Liver (tissue), 9 donors: Measurements from ENCODE around the gene PDE10A. TPM values are rescaled to one million over a fixed set of nuclear protein-coding genes. Genes with fewer than 3 reads are reported as not detected.

Source experiments
- DNase-seq: peaks from one replicate; pipeline ENCODE4 v3.0.0-alpha.2; 2017; ENCODE audit warnings: low spot score
- H3K27ac ChIP-seq, 2 donors: one replicate each; pipeline ENCODE4 v1.7.0; 2013; ENCODE audit warnings: inconsistent platforms in 2 of 2, low read length in 2 of 2, control low read depth in 1 of 2, low read depth in 1 of 2, mild to moderate bottlenecking in 1 of 2
- H3K27me3 ChIP-seq, 4 donors: one replicate each; pipeline versions ENCODE4 v1.6.1 to v1.7.0; 2013; ENCODE audit warnings: low read length in 3 of 4, inconsistent platforms in 1 of 4, mild to moderate bottlenecking in 1 of 4, moderate library complexity in 1 of 4; ENCODE audit not compliant: control insufficient read depth in 4 of 4, insufficient read depth in 4 of 4
- H3K36me3 ChIP-seq, 4 donors: one replicate each; pipeline versions ENCODE4 v1.6.1 to v1.7.0; 2013; ENCODE audit warnings: low read length in 3 of 4, mild to moderate bottlenecking in 3 of 4, low read depth in 1 of 4, moderate library complexity in 1 of 4; ENCODE audit not compliant: control insufficient read depth in 4 of 4, insufficient read depth in 3 of 4
- H3K4me1 ChIP-seq, 4 donors: one replicate each; pipeline versions ENCODE4 v1.6.1 to v1.7.0; 2013; ENCODE audit warnings: low read length in 3 of 4, mild to moderate bottlenecking in 3 of 4, moderate library complexity in 1 of 4; ENCODE audit not compliant: control insufficient read depth in 4 of 4, insufficient read depth in 4 of 4
- H3K4me3 ChIP-seq, 3 donors: one replicate each; pipeline versions ENCODE4 v1.6.1 to v1.7.0; 2013; ENCODE audit warnings: low read length in 3 of 3, control low read depth in 1 of 3, low read depth in 1 of 3, mild to moderate bottlenecking in 1 of 3
- H3K9ac ChIP-seq, 2 donors: one replicate each; pipeline ENCODE4 v1.7.0; 2013; ENCODE audit warnings: low read length in 2 of 2, mild to moderate bottlenecking in 2 of 2, moderate library complexity in 2 of 2, control low read depth in 1 of 2, low read depth in 1 of 2
- H3K9me3 ChIP-seq, 4 donors: one replicate each; pipeline versions ENCODE4 v1.6.1 to v1.7.0; 2013; ENCODE audit warnings: low read length in 3 of 4; ENCODE audit not compliant: control insufficient read depth in 4 of 4
- ATF3 ChIP-seq: IDR thresholded peaks from 2 replicates; pipeline ENCODE4 v1.6.1; 2016; ENCODE audit warnings: antibody characterized with exemption
- CTCF ChIP-seq: fragments of 150-350 bp; IDR thresholded peaks from 2 replicates; pipeline ENCODE4 v1.5.1; 2017; ENCODE audit warnings: improper control_type of control experiment, low read depth, low read length; ENCODE audit not compliant: missing input control
- EGR1 ChIP-seq, 2 donors: IDR thresholded peaks; 2 replicates each; pipeline ENCODE4 v1.6.1; 2016 to 2018; ENCODE audit warnings: antibody characterized with exemption in 2 of 2, low read depth in 2 of 2
- FOXA1 ChIP-seq: IDR thresholded peaks from 2 replicates; pipeline ENCODE4 v1.6.1; 2016; ENCODE audit warnings: antibody characterized with exemption
- FOXA2 ChIP-seq: IDR thresholded peaks from 2 replicates; pipeline ENCODE4 v1.6.1; 2016; ENCODE audit warnings: antibody characterized with exemption
- GABPA ChIP-seq, 2 donors: IDR thresholded peaks in 1 of 2; conservative IDR thresholded peaks in 1 of 2; 2 replicates each; pipeline ENCODE4 v1.6.1; 2016; ENCODE audit warnings: antibody characterized with exemption in 2 of 2, mild to moderate bottlenecking in 1 of 2, moderate library complexity in 1 of 2
- HNF4G ChIP-seq: IDR thresholded peaks from 2 replicates; pipeline ENCODE4 v1.6.1; 2016; ENCODE audit warnings: antibody characterized with exemption
- JUND ChIP-seq, 2 donors: IDR thresholded peaks; 2 replicates each; pipeline ENCODE4 v1.6.1; 2016; ENCODE audit warnings: antibody characterized with exemption in 2 of 2
- MAX ChIP-seq: IDR thresholded peaks from 2 replicates; pipeline ENCODE4 v1.6.1; 2016; ENCODE audit warnings: antibody characterized with exemption
- NR2F2 ChIP-seq: IDR thresholded peaks from 2 replicates; pipeline ENCODE4 v1.6.1; 2016; ENCODE audit warnings: antibody characterized with exemption
- RAD21 ChIP-seq, 2 donors: IDR thresholded peaks; 2 replicates each; pipeline ENCODE4 v1.6.1; 2016; ENCODE audit warnings: antibody characterized with exemption in 2 of 2, mild to moderate bottlenecking in 2 of 2
- RXRA ChIP-seq, 2 donors: IDR thresholded peaks; 2 replicates each; pipeline ENCODE4 v1.6.1; 2017 to 2018; ENCODE audit warnings: antibody characterized with exemption in 2 of 2, mild to moderate bottlenecking in 1 of 2
- SP1 ChIP-seq: IDR thresholded peaks from 2 replicates; pipeline ENCODE4 v1.6.1; 2018; ENCODE audit warnings: antibody characterized with exemption, mild to moderate bottlenecking
- TAF1 ChIP-seq: conservative IDR thresholded peaks from 2 replicates; pipeline ENCODE4 v1.6.1; 2016; ENCODE audit warnings: antibody characterized with exemption, mild to moderate bottlenecking
- YY1 ChIP-seq: IDR thresholded peaks from 2 replicates; pipeline ENCODE4 v1.6.1; 2016; ENCODE audit warnings: antibody characterized with exemption, mild to moderate bottlenecking
- ZBTB33 ChIP-seq: IDR thresholded peaks from 2 replicates; pipeline ENCODE4 v1.6.1; 2016; ENCODE audit warnings: antibody characterized with exemption
- WGBS: extraction: QIAGEN DNeasy Blood & Tissue Kit; methylation state at CpG from one replicate; pipeline ENCODE4 v1.1.7; 2013; 5-methylcytosine and 5-hydroxymethylcytosine counted together
- polyA plus RNA-seq, 2 donors: library from polyadenylated mRNA; stranded (reverse) in 1 of 2; unstranded in 1 of 2; fragments of 200-250 nt in 1 of 2; fragments of >200 nt in 1 of 2; fragmentation: Nextera tagmentation in 1 of 2; extraction: Ambion mirVana in 1 of 2; gene quantifications; one replicate each; pipeline versions ENCODE4 v1.2.1 to v1.2.3, GENCODE V29; 2013 to 2015
- total RNA-seq, 2 donors: library from RNA; depleted of rRNA; stranded (reverse); fragments of >200 nt; gene quantifications; one replicate each; pipeline ENCODE4 v1.2.3, GENCODE V29; 2014
- donor health status: healthy.
- donor health status: healthy.
- donor health status: healthy.
- donor health status: healthy.
- donor health status: healthy.

Gene PDE10A
- total and polyA plus RNA-seq, 4 donors, result 0.20 to 1.7 (median 0.47) TPM

GRCh38 chr6:165660857-165661663, 2.0 kb downstream of the PDE10A start (continued):
- TF ChIP-seq NR2F2 (no peak), TAF1 (no peak), ZBTB33 (no peak), FOXA1 (no peak)

- peaks cover 0 to 26% (median 9%) of the 10 kb centered on the region in 4 donors for H3K27me3 ChIP-seq
- H3K27ac ChIP-seq, result peak overlapping the region in 1 of 2 donors; percentile 31
- peak overlapping the region in 2 of 3 donors; percentile 52 to 60 for H3K4me3 ChIP-seq
- WGBS, result 11% methylated on average over 67 of the region's 67 CpGs
- no peak for TF ChIP-seq CTCF
- TF ChIP-seq NR2F2, result no peak
- no peak for TF ChIP-seq TAF1
- TF ChIP-seq MAX, result no peak
- TF ChIP-seq FOXA1, result no peak
- TF ChIP-seq JUND (IDR thresholded peaks at IDR 0.05), result no peak
- no peak for TF ChIP-seq GABPA (IDR thresholded peaks at IDR 0.05 in 1 of 2, conservative IDR thresholded peaks at IDR 0.05 in 1 of 2)
- TF ChIP-seq RXRA (IDR thresholded peaks at IDR 0.05), result no peak
- TF ChIP-seq ATF3, result no peak
- no peak for TF ChIP-seq SP1
- no peak for TF ChIP-seq EGR1 (IDR thresholded peaks at IDR 0.05; ENCODE audit: low read depth in 2 of 2)
- no peaks in the 10 kb centered on the region for H3K36me3 ChIP-seq
- no peaks in the 10 kb centered on the region for H3K9me3 ChIP-seq
- peaks cover 21 to 44% (median 34%) of the 10 kb centered on the region in 4 donors for H3K4me1 ChIP-seq
- DNase-seq, result no peak
- no peak overlapping the region for H3K9ac ChIP-seq
These were observed 2.8 kb downstream of the PDE10A start for GRCh38 chr6:165659945-165660856.

- Histone ChIP-seq H3K4me3 (no peak overlapping the region), H3K27me3 (peaks cover 0 to 14% (median 7%) of the 10 kb centered on the region in 4 donors), H3K9ac (no peak overlapping the region), H3K4me1 (peaks cover 18 to 33% (median 23%) of the 10 kb centered on the region in 4 donors), H3K27ac (no peak overlapping the region), H3K9me3 (no peaks in the 10 kb centered on the region), H3K36me3 (no peaks in the 10 kb centered on the region)
- DNase-seq, result no peak
- WGBS, result 42% methylated on average over 13 of the region's 13 CpGs
- no peak for TF ChIP-seq FOXA1
- TF ChIP-seq HNF4G, result no peak
- no peak for TF ChIP-seq ATF3
- TF ChIP-seq RAD21 (IDR thresholded peaks at IDR 0.05), result no peak
- no peak for TF ChIP-seq GABPA (IDR thresholded peaks at IDR 0.05 in 1 of 2, conservative IDR thresholded peaks at IDR 0.05 in 1 of 2)
- TF ChIP-seq ZBTB33, result no peak
- TF ChIP-seq YY1, result no peak
- TF ChIP-seq FOXA2, result no peak
These were observed 4.5 kb downstream of the PDE10A start for GRCh38 chr6:165658395-165659058.
